HG02884 (cell line): ENCODE data around the gene RASGEF1C.

Source experiments
- ATAC-seq: cut with Tn5 transposase; IDR thresholded peaks from one replicate; pipeline ENCODE4 v1.9.1; 2021; ENCODE audit warnings: mild to moderate bottlenecking, moderate library complexity; ENCODE audit not compliant: unreplicated experiment

Gene RASGEF1C

DNA sequence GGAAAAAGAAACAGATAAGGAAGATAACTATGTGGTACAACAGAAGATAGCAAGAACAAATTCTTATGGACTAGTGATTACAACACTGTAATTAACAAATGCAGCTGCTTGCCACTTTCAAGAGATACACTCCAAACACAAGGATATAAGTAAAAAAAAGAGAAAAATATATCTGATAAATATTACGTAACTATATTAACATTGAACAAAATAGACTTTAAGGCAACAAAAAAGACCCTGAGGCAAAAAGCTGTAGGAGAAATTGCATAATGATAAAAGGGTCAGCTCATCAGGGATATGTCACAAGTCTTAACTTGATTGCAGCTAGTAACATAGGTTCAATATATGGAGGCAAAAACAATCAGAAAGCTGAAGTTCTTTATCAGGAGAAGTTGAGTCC is 86.1 kb downstream of the RASGEF1C start:
- no peak for ATAC-seq

- no peak for ATAC-seq
Measured at GRCh38 chr5:180121826-180122413, 87.1 kb downstream of the RASGEF1C start.

DNA sequence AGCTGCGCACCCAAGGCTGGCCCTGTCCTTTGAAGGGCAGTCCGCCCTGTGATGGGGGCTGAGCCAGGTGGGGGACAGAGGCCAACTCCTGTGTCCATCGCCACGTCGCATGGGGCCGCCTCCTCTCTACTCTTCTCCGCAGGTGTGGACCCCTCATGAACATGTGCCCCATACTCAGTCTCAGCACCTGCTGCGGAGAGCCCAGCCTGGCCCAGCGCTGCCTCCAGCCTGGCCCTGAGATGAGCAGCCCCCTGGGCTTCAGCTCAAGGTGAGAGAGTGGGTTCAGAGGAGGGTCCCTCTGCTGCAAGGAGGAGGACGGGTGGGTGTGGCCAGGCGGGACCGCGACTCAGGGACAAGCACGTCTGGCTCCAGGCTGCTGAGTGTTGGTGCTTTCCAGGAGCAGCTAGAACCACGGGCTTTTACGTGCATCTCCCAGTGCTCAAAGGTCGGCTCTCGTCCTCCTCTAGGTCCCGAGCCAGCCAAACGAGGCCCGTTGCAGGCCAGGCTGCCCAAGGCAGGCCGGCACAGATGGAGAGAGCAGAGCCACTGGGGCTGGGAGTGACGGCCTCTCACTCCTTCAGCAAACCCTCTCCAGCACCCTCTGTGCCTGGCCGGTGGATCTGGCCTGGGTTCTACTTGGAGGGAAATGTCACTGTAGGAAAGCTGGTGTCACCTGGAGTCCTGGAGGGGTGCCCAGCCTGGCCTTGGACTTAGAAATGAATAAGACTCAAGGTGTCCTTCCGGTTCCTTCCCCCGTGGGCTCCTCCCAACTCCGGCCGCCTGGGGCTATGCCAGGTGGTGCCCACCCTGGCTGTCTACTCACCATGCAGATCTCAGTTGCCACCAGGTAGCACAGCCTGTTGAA is 88.5 kb downstream of the RASGEF1C start:
- no peak for ATAC-seq

DNA sequence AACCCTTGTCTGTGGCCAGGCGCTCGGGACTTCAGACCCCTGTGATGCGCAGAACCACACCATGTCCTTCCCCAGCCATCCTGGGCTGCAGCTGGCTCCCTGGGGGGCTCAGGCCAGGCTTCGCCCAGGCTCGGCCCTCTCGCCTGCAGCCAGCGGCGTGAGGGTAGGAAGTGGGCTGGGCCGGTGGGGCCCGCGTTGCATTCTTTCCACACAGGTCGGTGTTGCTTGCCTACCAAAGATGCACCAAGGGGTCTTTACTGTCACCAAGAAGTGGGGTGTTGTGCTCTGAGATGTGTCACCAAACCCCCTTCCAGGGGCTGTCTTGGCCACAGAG is 89.1 kb downstream of the RASGEF1C start:
- no peak for ATAC-seq

- ATAC-seq = no peak
Measured at GRCh38 chr5:180119031-180119902, 89.7 kb downstream of the RASGEF1C start.

DNA sequence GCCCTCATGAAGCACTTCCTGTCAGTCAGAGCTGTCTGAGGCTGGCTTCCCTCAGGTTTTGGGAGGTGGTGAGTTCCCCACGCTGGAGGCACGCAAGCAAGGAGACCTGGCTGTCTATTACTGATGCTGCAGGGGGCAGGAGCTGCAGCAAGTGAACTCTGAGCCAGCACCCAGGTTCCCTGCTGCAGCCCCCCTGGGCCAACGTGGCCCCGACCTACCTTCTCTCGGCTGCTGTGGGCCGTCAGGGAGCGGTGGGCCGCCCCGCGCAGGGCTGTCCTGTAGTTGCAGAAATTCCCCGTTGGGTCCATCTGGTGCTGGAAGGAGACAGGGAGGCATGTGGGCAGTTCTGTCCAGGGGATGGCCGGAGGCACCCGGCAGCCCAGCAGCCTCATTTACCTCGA is 90.6 kb downstream of the RASGEF1C start:
- no peak for ATAC-seq

GRCh38 chr5:180117000-180117725 is 91.8 kb downstream of the RASGEF1C start:
- ATAC-seq = no peak

DNA sequence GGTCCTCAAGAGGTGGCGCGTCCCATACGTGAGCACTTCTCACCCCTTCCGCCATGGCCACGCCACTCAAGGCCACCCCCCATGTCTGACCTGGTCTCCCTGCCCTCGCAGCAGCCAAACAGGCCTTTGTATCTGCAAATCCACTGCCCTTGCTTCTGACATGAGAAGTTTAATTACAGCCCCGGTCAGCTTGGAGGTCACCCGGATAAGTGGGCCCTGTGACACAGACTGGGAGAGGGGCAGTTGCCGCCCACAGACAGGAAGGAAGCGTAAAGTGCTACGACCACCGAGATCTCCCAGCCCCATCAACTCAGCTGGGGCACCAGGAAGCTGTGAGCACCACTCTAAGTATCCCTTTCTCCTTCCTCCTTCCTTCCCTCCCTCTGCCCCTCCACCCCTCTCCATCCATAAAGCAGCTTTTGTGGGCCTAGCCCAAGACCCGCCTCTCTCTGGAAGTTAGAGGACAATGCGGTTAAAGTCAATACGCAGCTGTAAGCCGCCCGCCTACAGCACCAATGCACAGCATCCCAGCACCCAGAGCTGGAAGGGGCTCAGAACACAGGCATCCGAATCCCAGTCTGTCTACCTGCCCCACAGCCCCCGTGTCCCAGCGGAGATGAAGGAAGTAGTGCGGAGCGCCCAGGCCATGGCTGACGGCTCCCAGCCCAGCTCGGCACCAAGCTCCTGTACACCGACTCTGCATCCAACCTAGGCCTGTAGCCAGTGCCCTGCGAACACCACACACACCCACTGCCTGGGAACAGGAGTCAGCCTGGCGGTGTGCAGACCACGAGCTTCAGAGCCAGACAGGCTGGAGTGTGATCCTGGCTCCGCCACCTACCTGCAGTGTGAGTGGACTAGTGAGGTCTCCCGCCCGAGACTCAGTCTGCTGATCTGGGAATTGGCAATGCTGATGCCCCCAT is 92.7 kb downstream of the RASGEF1C start:
- no peak for ATAC-seq

DNA sequence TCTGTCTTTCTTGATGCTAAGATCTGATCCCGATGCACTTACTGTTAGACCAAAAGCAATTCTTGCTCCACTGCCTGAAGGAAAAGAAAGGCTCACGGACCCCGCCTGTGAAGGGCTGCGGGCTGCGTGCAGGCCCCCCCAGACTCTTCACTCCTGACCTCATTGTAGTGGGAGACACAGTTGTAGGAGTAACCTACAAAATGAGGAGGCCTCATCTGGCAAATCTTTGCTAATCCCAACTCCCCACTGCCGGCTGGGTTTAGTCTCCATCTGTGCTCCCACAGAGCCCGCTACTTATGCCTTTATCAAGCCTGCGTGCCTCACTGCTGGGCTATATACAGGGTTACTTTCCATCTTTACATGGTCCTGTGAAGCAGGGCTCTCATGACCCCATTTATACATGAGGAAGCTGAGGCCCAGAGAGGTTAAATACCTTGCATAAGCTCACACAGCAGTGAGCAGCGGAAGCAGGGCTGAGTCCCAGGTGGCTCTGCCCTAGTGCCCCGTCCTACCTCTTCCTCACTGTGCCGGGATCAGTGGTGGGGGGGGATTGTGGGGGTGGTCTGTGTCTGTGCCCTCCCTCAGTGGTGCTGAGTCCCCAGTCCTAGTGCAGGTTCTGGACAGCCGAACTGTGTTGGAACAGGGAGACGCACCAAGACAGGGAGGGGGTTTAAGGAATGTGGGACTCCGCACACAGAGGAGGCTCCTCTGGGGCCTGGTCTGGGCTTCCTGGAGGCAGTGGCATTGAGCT is 93.5 kb downstream of the RASGEF1C start:
- ATAC-seq = no peak

DNA sequence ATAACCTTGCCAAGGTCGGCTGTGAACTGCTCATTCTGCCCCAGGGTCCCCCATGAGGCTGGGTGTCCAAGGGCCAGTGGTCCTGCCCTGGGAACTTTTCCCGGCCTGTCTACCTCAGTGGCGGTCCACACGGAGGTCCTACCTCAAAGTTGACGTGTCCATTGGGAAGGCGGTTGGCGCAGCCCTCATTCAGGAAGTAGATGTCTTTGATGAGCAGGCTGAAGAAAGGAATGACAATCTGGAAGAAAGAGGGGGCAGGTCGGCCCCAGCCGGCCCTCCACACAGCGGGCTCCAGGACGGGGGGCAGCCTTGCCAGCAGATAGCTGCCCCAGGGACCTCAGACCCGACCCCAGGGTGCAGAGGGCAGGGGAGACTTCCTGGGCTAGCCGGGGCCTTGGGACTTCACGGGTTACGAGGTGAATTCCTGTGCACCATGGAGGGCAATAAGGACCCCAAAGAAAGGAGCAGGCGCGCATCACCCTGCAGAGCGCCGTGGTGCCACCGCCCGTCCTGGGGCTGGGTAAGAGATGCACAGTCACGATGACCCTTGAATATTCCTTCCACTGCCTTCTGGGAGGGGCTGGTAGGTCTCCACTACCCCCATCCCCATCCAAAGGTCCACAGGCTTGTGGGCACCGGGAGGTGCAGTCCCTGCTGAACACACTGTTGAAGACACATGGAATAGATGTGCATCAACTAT is 94.6 kb downstream of the RASGEF1C start:
- no peak for ATAC-seq

DNA sequence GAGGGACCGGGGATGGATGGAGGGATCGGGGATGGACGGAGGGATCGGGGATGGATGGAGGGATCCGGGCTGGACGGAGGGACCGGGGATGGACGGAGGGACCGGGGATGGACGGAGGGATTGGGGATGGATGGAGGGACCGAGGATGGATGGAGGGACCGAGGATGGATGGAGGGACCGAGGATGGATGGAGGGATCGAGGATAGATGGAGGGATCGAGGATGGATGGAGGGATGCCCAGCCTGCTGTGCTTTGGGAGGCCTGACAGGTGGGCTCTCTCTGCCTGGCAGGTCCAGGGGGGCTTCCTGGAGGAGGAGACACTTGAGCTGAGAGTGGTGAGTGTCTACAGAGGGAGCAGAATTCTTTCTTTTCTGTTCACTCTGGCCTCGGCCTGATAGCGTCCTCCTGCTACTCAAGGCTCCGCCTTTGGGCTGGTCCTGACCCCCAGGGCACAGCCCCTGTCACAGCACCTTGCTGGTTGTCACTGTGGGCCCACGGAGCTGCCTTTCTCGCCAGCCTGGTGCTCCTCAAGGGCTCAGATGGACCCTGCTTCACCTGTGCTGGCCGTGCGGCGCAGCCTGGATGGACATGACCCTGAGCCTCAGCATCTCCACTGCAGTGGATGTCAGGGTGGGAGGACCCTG is 95.2 kb downstream of the RASGEF1C start:
- ATAC-seq = no peak

- no peak for ATAC-seq
Measured at GRCh38 chr5:180112181-180112861, 96.7 kb downstream of the RASGEF1C start.

DNA sequence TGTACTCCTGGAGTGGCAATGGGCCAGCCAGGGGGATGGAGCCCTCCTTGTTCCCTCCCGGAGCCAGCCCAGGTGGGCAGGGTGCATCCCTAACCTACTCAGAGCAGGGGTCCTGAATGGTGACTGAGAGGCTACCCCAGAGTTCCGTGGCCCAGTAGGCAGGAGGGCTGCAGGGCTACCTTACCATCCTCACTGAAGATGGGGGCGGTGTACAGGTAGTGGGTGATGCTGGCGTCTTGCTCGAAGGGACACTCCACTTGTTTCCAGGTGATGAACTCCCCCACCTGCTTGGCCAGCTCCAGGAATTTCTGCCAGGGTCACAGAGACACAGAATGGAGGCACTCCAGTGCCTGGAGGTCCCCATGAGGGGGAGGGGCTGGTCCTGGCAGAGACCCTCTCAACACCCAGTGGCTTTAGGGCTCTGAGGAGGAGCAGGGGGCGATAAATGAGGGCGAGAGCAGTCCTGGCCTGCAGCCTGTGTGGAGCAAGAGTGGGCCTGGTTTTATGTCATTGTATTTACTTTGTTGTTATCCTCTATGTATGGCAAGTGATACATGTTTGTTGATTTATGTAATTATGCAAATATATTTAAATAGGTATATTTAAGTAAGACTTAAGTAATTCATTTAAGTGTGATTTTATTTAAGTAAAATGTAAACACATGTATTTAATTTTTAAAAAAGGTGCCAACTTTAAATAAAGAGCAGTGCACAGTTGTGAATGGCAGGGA is 97.6 kb downstream of the RASGEF1C start:
- ATAC-seq = no peak

DNA sequence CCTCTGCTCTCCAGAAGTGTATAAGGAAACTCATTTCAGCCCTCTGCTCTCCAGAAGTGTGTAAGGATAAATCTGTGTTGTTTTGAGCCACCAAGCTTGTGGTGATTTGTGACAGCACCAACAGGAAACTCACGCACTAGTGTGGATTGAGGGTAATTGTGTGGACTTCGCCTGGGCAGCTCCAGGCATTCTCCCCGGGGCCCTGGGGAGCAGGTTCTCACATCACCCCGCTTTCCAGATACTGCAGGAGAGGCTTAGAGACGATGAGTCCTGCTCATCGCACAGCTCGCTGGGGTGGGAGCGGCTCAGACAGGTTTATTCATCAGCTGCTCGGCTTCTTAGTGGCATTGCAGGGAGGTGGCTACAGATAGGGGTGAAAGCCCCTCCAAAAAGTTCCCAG is 99.1 kb downstream of the RASGEF1C start:
- ATAC-seq = no peak

DNA sequence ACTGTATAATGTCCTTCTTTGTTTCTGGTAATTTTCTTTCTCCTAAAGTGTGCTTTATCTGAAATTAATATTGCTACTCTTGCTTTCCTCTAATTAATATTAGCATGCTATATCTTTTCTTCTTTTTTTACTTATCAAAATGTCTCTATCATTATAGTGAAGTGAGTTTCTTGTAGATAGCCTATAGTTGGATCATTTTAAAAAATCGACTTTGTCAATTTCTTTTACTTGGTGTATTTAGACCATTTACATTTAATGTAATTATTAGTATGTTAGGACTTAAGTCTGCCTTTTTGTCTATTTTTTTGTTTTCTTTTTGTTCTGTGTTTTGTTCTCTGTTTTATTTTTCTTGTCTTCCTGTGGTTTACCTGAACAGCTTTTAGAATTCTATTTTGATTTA is 102.0 kb downstream of the RASGEF1C start:
- ATAC-seq = no peak

- ATAC-seq = no peak
Measured at GRCh38 chr5:180105827-180106312, 103.1 kb downstream of the RASGEF1C start.

DNA sequence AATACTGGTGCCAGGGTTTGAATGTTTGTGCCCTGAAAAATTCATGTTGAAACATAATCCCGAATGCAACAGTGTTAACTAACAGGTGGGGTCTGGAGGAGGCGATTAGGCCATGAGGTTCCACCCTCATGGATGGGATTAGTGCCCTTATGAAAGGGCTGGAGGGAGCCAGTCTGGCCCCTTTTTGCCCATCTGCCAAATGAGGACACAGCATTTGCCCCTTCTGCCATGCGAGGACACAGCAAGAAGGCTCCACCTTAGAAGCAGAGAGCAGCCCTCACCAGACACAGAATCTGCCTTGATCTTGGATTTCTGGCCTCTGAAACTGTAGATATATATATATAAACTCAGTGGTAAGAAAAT is 104.9 kb downstream of the RASGEF1C start:
- no peak for ATAC-seq
